ENCODE results near the gene CACNA1G.

The CACNA1G gene

DNA sequence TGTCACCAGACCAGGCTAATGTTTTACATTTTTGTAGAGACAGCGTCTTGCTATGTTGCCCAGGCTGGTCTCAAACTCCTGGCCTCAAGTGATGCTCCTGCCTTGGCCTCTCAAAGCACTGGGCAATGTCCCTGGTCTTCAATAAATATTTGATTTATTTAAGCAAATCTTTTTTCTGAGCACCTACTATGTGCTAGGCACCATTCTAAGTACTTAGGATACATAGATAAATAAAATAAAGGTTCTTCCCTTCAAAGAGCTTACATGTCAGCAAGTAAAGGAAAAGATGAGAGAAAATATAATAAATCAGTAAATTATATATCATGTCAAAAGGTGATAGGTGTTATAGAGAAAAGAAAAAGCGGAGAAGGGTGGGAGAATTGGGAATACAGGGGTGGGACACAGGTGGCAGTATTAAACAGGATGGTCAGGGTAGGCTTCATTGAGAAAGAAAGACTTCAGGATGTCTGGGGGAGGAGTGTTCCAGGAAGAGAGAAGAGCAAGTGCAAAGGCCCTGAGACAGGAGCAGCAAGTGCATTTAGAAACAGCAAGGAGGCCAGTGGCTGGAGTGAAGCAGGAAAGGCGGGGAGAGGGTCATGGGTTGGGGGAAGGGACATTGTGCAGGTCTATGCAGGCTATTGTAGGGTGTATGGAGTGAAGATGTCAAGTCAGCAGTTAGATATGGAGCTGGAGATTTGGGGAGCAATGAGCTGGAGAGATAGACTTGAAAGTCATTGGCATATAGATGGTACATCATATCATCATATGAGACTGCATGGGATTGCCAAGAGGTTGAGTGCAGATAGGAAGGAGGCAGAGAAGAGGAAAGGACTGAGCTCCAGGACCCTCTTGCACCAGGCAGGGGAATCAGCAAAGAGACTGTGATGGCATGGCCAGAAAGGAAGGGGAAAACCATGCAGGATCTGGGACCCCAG lies 85.5 kb downstream of the CACNA1G start:
- DNase-seq (ENCODE audit: low read depth in 2 of 2, low spot score in 1 of 2): no peak

DNA sequence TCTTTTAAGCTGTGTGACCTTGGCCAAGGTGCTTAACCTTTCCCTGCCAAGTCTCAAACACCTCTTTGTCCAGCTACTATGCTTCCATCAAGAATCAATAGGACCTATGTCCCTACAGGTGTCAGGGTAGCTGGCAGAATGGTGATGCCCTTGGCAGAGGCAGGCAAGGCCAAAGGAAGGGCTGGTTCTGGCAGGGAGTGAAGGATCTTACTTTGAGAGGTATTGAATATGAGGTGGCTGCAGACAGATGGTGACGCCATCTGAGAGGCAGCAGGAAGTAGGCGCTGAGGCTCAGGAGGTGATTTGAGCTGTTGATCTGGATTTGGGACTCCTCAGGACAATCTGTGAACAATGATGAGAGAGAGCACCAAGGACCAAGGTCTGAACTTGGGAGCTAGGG lies 86.7 kb downstream of the CACNA1G start:
- DNase-seq (ENCODE audit: low read depth in 2 of 2, low spot score in 1 of 2): no peak

DNA sequence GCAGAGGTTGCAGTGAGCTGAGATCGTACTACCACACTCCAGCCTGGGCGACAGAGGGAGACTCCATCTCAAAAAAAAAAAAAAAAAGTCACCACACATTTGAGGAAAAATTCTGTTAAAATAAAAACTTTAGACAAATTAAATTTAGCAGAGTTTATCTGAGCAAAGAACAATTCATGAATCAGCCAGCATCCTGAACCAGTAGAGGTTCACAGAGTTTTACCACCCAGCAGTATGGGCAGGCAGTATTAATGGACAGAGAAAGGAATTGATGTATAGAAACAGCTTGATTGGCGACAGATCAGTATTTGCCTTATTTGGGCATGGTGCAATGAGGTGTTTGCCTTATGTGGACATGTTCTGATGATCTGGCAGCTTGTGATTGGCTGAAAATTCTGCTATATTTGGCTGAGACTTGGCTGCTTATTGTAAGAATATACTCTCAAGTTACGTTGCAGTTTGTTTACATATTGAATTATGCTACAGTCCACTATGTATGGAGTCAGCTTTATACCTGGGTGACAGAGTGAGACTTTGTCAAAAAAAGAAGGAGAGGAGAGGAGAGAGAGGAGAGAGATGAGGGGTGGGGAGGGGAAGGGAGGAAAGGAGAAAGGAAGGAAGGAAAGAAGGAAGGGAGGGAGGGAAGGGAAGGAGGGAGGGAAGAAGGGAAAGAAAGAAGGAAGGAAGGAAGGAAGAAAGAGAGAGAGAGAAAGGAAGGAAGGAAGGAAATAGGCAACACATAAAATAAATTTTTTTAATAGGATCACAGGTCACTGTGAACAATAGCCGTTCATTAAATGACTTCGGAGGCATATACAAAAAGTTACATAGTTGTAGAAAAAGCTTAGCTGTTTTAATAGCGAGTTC lies 88.8 kb downstream of the CACNA1G start:
- no peak for DNase-seq (ENCODE audit: low read depth in 2 of 2, low spot score in 1 of 2)

DNA sequence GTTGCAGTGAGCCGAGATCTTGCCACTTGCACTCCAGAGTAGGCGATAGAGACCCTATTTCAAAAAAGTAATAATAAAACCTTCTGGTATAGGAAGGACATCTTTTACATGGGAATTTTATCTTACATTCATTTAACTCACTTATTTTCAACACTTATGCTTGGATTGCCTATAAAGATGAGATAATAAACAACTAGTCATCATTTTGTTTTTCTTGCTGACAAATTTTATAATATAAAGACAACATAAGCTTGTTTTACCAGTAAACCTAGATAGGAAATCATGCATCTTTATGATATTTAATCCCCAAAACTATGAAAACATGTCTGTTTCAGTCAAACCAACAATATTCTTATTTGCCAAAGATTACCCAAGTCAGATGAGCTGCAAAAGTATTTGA lies 91.1 kb downstream of the CACNA1G start:
- DNase-seq (ENCODE audit: low read depth in 2 of 2, low spot score in 1 of 2): no peak

DNA sequence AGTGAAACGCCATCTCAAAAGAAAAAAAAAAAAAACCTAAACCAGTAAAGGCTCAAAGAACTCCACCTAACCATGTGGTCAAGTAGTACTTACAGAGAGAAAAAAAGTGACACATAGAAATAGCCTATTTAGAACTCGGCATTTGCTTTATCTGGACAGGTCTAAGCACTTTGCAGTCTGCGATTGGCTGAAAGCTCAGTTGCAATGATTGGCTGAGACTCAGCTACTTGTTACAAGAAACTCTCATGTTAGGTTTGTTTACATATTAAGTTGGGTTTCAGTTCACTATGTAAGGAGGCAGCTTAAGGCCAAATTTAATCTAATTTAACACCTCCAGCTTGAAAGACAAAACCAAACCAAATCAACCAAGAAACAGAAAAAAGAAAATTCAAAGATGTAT lies 93.2 kb downstream of the CACNA1G start:
- DNase-seq (ENCODE audit: low read depth in 2 of 2, low spot score in 1 of 2): no peak

DNA sequence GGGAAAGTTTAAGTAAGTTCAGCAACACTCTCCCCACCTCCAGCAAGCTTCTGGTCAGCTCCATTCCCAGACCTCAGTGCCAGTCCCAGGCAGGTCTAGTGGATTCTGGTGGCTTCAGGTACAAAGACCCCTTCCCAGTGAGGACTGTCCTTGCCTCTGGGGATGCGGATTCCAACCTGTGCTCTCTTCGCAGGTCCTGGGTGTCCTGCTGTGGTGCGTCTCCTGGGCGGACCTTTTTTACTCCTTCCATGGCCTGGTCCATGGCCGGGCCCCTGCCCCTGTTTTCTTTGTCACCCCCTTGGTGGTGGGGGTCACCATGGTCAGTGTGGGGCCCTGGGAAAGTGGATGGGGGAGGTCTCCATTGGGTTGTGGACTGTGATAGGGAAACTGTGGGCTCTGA lies 96.0 kb downstream of the CACNA1G start:
- no peak for DNase-seq (ENCODE audit: low read depth in 2 of 2, low spot score in 1 of 2)

DNA sequence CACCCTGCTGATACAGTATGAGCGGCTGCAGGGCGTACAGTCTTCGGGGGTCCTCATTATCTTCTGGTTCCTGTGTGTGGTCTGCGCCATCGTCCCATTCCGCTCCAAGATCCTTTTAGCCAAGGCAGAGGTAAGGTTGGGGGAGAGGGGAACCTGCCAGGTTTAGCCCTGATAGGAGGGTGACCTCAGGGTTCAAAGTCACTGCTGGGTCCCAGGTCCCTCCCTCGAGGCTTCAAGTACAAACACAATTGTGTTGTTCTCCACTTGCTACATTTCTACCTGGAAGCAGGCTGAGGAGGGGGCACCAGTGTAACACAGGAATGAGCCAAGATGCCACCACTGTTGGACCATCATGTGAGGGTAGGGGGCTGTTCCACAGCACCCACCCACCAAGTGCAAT lies 96.5 kb downstream of the CACNA1G start:
- DNase-seq (ENCODE audit: low read depth in 2 of 2, low spot score in 1 of 2): no peak

DNA sequence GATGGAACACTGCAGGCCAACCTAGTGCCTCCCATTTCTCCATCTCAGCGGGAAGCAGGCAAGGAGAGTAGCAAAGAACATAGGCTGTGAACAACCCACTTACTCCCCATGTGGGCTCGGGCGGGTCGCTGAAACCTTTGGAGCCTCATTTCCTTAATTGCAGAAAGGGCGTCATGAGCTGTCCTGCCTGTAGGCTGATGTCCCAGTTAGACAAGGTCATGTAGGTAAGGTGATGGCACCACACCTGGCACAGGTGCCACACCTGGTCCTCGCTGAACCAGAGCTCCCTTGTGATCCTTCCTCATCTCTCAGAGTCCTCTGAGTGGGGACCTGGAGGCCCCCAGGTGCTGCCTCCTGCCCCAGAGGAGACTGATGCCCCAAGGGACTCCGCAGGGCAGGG lies 97.1 kb downstream of the CACNA1G start:
- DNase-seq (ENCODE audit: low read depth in 2 of 2, low spot score in 1 of 2): no peak

DNA sequence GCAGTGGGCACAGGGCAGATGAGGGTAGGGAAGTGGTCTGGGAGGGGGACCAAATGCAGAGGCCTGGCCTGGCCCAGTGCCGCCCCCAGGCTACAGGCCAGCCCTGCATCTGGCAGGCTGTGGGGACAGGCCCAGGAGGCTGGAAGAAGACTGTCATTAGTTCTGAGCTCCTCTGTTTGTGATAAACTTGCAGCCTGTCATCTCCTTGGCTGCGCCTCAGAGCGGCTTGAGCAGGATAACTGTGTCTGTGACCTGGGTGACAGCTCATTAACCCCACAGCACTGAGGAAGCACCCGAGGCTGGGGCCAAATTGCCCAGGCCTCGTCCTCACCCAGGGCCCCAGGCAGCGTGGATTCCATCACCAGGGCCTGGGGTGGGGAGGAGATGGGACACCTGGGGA lies 98.1 kb downstream of the CACNA1G start:
- DNase-seq (ENCODE audit: low read depth in 2 of 2, low spot score in 1 of 2): no peak

DNA sequence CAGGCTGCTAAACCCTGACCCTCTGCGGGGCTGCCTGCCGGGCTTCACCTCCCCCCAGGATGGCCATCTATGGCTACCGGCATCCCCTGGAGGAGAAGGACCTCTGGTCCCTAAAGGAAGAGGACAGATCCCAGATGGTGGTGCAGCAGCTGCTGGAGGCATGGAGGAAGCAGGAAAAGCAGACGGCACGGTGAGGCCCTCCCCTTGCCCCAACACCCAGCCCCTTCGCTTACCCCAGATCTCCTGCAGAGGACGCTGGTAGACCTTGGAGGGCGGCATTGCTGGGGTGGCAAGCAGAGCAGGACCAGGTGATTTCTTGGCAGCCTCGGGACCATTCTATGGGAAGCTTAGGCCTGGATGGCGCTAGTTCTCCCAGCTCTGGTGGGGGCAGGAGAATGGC lies 98.7 kb downstream of the CACNA1G start:
- DNase-seq (ENCODE audit: low read depth in 2 of 2, low spot score in 1 of 2): no peak

DNA sequence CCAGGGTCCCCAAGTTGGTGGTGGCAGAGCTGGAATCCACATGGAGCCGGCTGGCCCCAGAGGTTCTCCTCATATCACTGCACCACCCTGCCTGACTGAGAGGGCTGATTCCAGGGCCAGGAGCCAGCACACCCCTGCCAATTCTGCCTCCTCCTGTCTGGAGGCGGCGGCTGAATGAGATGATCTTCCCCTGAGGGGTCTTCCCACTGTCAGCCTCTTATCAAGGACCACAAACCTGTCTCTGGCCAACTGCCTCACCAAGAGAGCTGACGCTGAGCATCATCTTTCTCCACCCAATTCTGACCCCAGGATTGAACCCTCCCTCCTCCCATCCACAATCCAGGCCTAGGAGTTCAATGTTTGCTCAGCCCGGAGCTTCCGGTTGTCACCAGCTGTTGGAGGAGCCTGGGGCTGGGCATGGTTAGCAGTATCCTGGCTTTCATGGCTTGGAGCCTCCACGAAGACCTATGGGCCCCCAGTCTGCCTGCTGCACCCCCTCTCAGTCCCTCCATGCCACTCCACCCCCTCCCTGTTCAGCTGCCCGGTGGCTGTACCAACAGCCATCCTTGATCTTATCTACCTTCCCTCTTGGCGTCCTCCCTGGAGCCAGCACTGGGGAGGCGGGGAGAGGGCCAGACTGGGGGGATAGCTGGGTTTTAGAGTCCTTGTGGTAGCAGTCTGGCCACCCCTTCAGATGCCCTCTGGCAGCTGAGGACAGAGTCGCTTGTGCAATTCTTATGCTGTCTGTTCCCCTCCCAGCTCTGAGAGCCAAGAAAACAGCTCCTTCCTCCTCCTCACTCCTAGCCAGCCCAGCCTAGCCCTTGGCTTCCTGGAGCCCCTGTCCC lies 99.7 kb downstream of the CACNA1G start:
- no peak for DNase-seq (ENCODE audit: low read depth in 2 of 2, low spot score in 1 of 2)

DNA sequence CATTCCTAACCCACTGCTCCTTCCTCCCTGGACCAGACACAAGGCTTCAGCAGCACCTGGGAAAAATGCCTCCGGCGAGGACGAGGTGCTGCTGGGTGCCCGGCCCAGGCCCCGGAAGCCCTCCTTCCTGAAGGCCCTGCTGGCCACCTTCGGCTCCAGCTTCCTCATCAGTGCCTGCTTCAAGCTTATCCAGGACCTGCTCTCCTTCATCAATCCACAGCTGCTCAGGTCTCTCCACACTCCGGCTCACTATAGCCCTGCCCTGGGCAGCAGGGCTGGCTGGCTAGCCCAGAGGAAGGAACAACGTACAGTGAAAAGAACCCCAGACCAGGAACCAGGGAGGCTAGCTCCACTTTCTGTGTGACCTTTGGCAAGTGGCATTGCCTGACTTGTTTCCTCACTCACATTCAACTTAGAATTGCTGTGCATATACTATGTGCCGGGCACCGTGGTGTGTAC lies 100.4 kb downstream of the CACNA1G start:
- no peak for DNase-seq (ENCODE audit: low read depth in 2 of 2, low spot score in 1 of 2)

DNA sequence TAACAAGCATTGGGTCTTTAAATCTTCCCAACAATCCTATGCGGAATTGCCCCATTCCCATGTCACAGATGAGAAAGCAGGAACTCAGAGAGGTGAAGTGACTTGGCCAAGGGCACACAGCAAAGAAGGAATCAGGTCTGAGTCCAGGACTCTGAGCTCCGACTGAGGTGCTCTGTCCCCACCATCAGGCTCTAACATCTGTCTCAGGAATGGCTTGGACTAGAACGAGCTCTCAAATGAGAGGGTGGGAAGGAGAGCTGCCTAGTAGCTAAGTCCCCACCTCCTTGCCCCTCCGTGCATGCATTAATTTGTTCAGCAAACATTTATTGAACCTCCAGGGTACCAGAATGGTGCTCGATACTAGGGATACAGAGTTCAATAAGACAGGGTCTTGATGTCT lies 100.8 kb downstream of the CACNA1G start:
- no peak for DNase-seq (ENCODE audit: low read depth in 2 of 2, low spot score in 1 of 2)

DNA sequence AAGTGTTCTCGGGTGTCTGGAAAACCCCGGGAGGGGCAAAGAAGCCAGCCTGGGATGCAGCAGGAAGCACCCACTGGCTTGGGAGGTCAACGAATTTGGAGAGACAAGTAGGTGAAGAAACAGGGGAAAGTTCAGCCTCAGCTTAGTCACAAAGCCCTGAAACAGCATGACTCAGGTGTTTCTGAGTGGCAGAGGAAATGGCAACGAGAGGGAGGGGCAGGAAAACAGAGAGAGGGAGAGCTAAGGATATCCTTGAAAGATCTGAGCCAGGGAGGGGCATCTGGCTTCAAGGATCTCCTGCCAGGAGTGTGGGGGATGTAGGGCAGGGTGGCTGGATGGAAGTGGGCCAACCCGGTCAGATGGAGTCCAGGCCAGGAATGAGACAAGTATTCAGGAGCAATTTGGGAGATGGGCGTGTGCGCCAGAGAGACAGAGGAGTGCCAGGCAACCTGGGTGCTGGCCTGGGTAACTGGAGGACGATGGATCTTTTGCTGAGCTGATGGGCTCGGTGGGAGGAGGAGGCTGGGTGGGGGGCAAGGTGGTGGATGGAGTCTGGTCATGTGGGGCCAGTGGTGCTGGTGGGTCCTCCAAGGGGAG lies 101.4 kb downstream of the CACNA1G start:
- DNase-seq (ENCODE audit: low read depth in 2 of 2, low spot score in 1 of 2): no peak

DNA sequence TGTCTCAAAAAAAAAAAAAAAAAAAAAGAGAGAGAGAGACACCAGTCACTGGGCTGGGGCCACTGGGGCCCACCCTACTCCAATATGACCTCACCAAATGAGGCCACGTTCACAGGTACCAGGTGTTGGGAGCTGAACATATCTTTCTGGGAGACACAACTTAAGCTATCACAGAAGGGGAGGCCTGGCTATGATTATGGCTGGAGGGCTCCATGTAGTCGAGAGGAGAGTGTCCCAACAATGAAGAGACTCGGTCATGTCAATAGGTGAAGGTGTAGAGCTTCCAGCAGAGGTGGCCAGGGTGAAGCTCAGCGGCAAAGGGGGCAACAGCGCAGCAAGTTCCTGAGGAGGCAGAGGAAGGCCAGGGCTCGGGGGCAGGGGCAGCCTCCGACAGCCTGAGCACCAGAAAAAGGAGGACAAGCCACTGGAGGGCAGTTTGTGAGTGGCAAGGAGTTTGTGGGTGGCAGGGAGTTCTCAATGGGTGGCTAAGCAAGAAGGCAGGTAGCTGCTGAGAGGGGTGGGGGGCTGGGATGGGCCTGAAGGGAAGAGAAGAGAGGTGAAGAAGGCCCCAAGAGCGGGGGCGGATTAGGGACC lies 102.2 kb downstream of the CACNA1G start:
- DNase-seq (ENCODE audit: low read depth in 2 of 2, low spot score in 1 of 2): no peak

DNA sequence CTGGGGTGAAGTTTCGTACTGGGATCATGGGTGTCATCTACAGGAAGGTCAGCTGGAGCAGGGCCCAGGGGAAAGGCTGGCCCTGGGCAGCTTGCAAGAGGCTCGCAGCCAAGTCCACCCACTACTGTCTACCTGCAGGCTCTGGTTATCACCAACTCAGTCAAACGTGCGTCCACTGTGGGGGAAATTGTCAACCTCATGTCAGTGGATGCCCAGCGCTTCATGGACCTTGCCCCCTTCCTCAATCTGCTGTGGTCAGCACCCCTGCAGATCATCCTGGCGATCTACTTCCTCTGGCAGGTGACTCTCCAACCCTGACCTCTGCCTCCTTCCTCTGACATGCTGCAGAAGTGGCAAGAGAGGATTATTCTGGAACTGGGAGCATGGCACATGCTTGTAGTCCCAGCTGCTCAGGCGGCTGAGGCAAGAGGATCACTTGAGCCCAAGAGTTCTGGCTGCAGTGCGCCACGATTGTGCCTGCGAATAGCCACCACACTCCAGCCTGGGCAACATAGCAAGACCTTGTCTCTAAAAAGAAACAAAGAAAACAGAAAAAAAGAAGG lies 103.4 kb downstream of the CACNA1G start:
- no peak for DNase-seq (ENCODE audit: low read depth in 2 of 2, low spot score in 1 of 2)

DNA sequence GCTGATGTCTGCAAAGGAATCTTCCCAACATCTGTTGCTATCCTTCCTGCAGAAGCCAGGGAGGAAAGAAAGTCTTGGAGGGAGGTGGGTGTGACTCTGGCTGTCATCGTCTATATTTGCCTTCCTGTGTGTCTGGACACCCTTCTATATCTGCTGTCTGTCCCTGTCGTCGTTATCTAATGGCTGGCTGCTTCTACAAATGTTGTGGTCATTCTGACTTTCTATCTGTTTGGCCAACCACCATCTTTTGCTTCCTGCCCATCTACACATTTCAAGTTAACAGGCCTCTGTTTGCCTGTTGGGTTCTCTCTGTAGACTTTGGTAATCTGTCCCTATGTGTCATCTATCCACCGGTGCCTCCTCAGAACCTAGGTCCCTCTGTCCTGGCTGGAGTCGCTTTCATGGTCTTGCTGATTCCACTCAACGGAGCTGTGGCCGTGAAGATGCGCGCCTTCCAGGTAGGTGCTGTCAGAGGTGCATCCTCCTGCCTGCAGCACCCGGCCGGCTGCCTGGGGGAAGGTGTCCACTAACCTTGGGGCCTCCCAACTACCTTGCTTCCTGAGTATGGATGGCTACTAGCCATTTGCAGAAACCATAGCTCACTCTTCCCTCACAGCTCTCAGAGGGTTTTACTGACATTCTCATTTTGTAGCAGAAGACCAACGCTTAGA lies 104.4 kb downstream of the CACNA1G start:
- no peak for DNase-seq (ENCODE audit: low read depth in 2 of 2, low spot score in 1 of 2)

DNA sequence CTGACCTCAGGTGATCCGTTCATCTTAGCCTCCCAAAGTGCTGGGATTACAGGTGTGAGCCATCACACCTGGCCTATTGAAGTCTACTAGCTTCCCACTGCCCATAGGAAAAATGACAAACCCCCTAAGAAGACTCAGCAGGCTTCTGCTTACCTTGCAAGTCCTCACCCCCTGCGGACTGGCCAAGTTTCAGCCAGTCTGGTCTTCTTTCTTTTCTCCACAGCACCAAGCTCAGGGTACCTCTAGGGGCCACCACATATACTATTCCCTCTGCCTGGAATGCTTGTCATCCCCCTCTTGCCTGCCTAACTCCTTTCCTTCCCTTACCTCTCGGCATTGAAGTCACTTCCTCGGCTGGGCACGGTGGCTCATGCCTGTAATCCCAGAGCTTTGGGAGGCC lies 105.3 kb downstream of the CACNA1G start:
- no peak for DNase-seq (ENCODE audit: low read depth in 2 of 2, low spot score in 1 of 2)

DNA sequence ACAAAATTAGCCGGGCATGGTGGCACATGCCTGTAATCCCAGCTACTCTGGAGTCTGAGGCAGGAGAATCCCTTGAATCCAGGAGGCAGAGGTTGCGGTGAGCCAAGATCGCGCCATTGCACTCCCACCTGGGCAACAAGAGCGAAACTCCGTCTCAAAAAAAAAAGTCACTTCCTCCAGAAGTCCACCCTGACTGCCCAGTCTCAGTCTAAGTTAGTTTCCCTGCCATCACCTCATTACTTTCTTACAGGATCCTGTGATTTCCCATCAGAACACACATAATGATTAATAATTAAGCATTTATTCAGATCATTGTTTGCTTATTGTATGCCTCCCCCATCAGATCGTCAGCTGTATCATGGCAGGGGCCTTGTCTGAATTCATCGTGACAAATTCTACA lies 105.8 kb downstream of the CACNA1G start:
- no peak for DNase-seq (ENCODE audit: low read depth in 2 of 2, low spot score in 1 of 2)

All from stimulated activated CD8-positive, alpha-beta memory T cell treated with anti-CD3 and anti-CD28 coated beads, Interleukin-4, amount 100 ng/mL, for 4 hours (primary cell).